Measurements from ENCODE around the gene GLI3.
A peak's percentile ranks its signal among the peaks of the same experiment; 100 is the strongest.

The GLI3 gene

DNA sequence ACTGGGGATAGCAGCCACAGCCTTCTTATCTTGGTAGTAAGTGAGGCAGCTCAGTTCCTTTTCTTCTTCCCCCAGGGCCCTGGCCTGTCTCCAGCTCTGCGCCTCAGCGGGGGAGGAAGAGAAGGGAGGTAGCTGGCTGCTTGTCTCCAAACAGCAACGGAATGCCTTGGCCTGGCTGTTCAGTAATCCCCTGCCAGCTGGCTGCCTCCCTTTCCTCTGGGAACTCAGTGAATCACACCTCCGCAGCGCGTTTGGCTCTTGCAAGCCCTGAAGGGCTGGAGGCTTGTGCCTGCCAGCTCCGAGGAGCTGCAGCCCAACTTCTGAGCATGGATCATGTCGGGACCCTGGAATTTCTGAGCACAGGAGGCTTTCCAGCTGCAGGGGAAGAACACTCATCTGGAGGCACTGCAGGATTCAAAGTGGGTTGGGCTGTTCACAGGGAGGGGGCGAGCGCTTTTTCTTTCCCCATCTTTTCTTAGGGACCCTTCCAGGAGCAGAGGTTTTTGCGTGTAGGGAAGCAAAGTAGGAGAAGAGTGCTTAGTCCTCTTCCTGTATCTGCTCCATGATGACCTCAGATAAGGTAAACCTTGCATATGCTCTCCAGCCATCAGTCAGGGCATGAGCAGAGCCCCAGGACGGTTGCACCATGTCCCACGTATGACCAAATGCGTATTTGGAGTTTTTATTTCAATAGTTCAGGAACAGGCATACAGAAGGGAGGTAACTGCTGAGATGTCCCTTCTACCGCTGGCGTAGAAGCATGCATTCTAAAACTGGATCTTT, 280.9 kb downstream of the GLI3 start:
- DNase-seq: no peak

DNA sequence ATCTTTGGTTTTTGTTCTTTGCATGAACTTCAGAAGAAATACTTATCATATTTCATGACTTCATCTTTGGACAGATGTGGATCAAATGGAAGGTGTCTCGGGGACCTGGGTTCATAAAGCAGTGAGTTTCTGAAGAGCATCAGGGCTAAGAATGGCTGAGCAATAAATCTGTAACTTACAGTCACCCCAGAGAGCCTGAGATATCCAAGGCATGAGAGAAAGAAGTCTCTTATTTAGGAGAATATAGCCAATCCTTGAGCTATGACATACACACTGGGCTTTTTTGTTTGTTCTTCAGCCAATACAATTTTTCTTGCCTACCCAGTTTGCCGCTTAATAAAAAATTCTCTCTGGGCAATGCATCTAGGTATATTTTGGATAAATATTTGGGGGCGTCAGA, 281.6 kb downstream of the GLI3 start:
- DNase-seq: no peak

DNA sequence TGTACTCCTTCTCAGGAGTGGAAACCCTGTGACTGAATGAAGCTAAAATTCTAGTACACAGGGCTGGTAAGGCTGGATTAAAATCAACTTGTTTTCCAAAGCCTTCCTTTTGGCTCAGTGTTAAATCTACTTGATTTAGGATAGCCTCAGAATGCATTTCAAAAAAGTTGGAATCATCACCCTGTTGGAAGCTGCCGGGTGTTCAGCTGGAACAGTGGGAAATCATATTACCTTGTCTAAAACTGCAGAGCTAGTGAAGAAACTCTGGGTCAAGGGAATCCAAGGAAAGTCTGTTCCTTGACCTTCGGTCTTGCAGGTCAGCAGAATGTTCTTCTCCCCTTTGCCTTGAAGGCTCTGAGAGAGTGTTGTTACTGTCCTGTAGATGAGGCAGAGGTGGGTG, 282.0 kb downstream of the GLI3 start:
- no peak for DNase-seq

DNA sequence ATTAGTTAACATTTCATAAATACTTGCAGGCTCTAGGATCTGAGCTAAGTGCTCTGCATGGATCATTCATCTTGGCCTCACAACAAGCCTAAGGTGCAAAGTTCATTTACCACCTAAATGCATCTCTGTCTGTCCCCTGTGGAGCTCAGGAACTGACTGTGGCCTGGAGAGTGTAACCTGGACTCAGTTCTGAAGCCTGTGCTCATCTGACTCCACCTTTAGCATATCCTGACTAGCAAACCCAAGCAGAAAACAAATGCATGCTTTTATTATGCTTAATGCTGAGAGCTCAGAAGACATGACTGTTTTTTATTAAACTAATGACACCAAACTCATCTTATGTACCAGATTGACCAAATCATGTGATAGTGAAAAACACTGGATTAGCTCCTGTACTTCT, 288.5 kb downstream of the GLI3 start:
- no peak for DNase-seq

DNA sequence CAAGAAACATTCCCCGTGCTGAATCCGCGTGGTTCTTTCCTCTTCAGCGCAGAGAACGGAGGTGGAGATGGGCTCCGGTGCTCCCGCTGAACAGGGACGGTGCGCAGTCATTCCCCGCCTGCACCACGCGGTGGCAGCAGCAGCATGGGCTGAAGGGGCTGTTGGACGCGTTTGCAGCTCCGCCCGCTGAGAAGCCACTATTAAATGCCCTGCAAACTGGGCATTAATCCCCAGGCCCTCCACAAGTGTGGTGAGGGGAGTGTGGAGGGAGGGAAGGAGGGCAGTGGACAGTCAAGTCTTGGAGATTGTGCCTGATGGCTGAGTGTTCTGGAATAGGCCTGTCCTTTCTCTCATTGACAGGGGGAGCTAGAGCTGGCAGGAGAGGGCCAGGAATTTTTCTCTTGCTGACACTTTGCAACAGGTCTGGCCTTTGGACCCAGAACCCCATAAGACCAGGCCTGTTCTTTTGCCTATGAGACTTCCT, 293.9 kb downstream of the GLI3 start:
- DNase-seq: peak; percentile 1

DNA sequence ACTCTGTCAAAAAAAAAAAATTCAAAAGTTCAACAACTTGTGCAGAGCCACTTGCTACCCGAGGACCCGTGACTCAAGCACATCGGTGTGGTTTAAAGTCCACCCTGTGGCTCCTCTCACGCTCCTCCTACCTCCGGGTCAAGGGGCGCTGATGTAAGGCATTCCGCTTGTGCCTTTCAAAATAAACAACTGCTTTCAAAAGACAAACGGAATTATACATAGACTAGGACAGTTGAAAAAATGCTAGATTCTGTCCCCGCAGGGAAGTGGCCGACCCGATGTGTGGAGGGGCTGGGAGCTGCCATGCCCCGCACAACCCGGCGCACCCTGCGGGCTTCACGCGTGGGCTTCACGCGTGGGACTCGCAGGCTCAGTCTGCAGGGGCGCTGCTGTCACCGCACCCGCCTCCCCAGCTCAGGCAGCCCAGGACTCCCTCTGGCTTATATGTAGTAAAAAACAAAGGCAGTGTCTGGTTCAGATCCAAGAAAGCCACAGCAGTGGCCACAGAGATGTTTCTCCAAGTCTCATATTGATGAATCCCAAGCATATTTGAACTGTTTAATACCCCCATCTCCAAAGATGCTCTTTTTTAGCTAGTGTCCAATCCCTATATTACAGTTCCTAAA, 294.4 kb downstream of the GLI3 start:
- no peak for DNase-seq

DNA sequence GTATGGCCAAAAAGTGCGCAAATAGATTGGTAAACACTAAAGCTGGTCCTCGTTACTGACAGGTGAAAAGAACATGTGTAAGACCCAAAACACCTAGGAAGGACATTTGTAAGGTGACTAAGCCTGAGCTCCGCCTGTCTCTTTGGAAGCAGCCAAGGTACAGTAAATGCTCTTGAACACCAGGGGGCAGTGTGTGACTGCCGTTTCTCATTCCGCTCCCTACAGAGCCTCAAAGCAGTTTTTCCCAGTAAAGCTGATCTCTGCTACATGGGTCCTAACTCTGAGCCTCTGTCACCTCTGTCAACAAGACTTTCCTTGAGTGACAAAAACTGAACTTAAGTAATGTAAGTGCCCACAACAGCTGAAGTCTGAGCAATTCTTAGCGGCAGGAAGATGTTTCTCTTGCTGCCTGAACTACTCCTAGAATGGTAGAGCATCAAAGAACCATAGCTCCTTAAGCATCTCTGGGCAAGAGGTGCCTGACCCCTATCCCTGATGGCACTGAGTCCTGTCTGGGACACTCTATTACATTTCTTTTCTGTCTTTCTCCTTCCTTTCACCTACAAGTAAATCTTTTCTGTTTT, 296.2 kb downstream of the GLI3 start:
- DNase-seq: peak; percentile 9

DNA sequence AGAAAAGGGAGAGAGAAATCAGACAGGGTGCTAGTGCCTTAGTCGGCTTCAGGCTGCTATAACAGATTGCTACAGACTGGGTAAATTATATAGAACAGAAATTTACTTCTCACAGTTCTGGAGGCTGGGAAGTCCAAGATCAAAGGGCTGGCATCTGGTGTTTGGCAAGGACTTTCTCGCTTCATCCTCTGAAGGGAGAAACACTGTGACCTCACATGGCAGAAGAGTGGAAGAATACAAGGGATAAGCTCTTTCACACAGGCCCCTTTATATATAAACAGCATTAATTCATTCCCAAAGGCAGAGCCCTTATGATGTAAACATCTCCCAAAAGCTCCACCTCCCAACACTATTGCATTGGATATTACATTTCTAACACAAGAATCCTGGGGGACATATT, 298.6 kb downstream of the GLI3 start:
- DNase-seq: no peak

DNA sequence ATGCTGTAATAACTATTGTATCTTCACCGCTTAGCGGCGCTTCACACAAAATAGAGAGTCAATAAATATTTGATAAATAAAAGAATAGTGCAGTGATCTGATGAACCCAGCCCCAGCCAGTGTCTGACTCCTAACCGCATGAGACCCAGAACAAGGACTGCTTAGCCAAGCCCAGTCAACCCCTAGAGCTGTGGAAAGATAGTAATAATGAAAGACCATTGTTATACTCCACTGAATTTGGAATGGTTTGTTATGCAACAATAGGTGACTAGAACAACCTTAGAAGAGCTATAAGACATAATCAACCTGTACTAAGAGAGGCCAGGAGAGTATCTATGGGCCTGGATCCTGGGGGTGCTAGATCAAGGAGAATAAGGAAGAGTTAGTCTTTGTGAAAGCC, 303.6 kb downstream of the GLI3 start:
- DNase-seq: no peak

DNA sequence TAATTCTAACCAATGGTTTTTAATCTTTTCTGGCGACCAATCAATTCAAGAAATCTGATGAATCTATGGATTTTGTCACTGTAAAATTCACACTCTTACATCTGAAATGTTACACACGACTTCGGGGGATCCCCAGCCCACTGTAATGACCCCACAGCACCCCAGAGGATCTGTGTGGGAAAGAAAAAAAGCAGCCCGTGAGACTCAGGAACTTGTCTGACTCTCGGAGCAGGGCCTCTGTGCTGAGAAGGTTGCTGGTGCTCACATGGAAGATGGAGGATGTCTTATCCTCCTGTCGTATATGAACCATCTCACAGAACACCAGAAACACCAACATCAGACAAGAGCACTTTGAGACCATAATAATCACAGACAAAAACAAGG, 305.8 kb downstream of the GLI3 start:
- DNase-seq: no peak

DNA sequence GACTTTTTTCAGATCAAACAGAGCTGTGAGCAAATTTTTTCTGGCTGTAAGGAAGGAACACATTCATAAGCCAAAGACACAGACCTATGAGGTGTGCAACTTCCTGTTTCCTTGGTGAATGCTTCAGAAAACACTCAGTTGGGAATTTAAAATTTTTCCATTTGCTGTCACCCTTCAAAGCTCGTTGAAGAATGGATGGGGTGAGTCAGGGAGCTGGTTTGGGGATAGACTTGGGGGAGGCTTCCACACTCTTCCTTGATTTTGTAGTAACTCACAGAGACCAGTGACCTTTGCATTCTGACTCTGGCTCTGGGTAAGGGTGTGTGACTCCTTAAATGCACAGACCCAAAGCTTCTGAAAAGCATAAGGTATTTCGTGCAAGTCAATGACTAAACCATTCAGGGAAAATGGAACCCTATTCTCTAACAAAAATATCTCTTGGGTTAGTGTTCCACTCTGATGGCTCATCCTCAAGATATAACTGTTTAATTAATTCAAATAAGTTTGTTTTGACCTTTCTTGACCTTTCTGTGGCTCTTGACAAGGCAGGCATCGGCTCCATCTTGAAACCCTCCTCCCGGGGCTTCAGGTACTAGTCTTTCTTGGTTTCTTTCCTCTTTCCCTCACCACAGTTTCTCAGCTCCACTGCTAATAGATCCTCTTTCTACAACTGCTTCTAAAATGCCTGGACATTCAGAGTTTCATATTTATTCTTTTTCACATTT, 306.3 kb downstream of the GLI3 start:
- no peak for DNase-seq

DNA sequence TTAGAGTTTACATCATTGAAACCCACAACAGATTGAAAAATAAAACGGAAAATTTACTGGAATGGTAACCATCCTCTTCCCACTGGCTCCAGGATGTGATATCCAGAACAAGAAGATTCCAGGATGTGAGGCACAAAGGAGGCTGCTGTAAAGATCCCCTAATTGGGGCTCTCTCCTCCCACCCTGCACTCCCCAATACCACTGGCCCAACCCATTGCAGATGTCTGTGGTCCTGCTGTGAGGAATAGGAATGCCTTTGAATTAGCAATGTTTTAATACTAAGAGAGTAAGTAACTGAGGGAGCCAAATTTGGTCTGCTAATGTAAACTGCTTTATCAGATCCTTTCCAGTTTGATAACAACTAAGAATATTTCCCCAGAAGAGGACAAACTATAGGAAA, 308.2 kb downstream of the GLI3 start:
- no peak for DNase-seq

DNA sequence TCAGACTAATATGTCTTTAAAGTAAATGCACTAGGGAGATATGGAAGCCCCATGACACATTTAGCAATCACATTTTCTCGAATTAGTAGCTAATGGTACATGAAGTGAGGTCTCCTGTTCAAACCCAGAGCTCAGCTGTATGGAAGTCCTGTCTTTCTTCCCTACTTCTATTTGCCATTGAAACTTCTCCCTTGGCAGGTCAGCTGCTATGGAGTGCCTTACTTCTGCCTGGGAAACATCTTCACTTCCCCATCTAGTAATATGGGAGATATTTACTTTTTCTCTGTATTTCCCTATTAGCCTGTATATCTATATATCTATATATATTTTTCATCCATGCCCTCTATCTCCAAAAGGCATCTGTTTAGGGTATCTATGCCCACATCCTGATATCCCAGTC, 308.8 kb downstream of the GLI3 start:
- DNase-seq: no peak

DNA sequence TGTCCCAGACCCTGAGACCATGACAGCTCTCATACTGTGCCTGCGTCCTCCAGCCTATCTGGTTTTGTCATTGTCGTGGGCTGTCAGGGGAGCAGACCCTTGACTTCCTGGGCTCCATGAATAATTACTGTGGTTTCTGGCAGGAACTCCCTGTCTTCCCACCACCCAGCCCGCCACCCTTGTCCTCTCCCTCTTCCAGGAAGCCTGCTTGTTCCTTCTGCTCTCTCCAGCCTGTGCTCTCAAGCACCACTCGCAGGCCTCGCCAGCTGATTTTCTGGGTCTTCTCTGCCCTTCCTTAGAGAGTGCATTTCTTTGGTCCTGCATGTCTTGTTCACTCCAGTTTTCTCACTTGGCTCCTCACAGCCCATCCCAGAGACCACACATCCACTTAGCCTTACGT, 309.6 kb downstream of the GLI3 start:
- no peak for DNase-seq

DNA sequence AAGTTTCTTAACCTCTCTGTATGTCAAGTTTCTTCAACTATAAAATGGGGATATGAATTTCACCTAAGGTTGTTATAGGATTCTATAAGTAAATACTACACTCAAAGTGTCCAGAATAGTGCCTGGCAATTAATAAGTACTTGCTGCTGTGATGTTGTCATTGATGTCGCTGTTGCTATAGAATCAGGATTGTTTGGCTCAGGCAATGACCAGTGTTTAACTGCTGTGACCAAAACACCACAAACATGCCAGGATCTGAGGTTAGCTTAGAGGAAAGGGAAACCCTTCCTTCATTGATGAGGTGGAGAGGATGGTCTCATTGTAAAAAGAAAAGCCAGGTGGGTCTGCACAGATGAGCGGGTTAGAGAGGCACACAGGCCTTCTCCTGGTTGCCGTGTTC, 311.1 kb downstream of the GLI3 start:
- no peak for DNase-seq

DNA sequence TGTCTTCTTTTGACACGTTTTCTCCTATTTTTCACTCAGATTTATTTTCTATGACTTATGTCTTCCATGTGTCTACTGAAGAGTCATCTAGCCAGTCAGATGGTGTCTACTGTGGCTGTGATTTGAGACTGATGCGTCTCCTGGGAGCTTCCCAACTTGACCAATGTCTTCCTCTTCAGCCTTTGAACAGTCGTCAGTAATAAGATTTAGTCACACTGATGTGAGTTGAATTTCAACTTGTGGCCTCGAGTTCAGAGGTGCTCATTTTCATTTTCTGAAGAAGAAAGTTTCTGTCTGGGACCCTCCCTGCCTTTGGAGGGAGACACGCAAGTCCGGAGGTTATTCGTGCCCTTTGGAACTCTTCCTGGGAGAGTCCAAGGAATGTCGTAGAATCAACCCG, 312.2 kb downstream of the GLI3 start:
- no peak for DNase-seq

DNA sequence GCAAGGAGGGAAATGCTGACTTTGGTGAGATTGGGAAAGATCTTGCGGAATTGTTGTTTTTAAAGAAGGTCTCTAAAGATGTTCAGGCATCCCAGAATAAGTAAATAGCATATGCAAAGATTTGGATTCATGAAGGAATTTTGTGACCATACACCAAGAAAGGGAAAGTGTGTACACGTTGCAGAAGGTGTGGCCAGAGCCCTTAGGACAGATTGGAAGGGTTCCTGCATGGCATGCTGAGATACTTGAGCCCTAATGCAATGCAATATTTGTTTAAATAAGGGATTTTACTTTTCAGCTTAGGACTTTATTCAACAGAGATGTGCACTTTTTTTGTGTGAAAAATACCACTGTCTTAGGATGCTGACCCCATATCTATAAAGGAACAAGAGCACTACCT, 314.6 kb downstream of the GLI3 start:
- DNase-seq: no peak

DNA sequence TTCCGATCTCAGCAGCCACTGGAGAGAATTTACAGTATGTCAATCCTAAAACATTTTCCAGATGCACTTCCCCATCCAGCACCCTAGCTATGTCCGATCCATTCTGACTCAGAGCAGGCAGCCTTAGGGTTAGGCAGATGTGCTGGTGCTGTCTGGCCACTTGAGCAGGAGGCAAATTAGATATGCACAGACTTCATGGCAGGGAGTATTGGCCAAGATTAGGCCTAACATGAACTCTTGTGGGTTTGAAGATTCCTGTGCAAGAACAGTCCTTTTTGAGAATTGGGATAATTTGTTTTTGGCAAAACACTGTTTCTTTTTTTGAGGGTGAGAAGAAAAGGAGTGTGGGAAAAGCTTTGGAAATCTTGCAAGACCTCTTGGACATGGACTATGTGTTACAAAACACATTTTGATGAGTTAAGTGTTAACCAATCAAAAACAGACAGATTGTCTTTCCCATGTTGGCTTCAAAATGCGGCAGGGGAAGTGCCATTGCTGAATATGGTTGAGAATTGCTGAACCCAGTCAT, 315.5 kb downstream of the GLI3 start:
- DNase-seq: no peak

DNA sequence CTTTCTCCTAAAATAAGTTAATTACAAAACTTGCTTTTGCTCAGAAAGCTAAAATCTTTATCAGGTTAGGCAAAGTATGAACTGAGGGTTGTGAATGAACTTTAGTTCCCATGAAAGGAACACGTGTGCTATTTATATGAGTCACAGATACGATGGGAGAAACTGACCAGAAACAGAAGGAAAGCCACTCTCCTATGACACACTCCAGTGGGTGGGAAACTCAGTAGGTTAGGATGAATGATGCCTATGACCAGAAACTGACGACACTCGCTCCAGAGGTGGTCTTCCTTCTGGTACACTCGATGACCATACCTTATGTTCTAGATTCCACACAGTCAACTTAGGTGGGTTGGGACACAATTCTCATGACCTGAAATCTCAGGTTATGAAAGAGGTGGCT, 318.4 kb downstream of the GLI3 start:
- no peak for DNase-seq

DNA sequence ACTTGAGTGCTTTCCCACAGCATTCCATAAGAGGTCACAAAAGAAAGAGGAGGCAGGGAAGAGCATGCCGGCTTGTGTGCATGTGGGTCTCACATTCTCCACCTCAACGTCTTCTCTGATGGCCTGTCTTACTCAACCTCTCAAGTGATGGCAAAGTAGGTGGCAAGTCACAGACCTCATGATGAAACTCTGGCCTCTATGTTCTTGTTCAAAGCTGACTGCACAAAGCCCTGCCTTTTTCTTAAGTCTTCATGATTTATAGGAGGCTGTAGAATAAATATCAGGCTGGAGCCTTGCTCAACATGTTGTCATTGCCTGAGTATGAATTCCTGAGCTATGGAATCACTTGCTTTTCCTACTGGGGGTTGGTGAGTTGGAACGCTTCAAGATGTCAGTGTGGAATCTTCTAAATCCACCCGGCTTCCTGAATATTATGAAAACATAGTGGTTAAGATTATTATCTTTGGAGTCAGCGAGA, 320.5 kb downstream of the GLI3 start:
- DNase-seq: no peak

DNA sequence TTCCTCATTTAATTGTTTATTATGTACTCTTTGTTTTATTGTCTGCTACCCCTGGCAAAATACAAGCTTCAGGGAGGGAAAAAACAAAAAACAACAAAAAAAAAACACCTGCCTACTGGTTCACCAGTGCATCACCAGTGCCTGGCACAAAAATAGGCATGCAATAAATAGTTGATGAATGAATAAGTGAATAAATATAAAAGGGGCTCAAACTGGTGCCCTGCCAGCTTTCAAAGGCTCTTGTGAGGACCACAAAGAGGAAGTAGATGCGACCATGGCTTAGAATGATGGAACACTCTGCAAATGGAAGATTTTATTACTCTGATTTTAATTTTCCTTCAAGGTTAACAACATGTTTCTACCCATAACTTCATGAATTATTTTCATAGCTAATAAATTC, 321.1 kb downstream of the GLI3 start:
- DNase-seq: no peak

DNA sequence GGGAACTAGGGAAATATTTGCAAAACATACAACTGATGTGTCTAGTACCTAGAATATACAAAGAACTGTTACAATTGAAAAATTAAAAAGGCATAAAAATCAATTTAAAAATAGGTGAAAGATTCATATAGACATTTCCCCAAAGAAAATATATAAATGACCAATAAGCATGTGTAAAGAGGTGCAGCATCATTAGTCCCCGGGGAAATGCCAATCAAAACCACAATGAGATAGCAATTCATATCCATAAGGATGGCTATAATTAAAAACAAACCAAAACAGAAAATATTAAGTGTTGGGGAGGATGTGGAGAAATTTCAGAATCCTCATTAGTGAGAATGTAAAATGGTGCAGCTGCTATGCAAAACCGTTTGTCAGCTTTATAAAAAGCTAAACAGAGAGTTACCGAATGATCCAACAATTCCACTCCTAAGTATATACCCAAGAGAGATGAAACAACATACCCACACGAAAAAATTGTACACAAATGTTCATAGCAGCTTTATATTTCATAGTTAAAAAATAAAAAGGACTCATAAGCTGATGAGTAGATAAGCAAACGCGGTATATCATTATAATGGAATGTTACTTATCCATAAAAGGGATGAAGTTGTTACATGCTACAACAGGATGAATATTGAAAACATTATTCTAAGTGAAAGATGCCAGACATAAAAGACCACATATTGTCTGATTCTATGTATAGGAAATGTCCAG, 324.0 kb downstream of the GLI3 start:
- no peak for DNase-seq

DNA sequence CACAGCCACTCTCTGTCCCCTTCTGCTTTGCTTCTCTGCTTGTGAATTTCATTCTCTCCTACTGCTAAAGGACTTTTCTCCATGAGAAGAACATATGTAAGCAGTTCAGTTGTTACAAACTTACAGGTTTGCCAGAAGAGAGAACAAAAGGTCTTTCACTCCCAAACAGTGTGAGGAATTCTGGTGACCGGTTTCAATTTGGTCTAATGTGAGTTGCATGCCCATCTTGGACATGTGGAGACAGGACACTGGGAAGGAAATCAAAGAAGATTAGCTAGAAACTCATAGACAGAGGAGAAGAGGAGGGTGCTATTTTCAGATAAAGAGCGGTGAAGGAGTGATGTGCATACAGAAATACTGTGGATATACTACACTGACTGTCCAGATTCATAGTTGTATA, 324.6 kb downstream of the GLI3 start:
- DNase-seq: no peak

All from NCI-H2227 treated with DMSO at 0.1 percent for 48 hours (cell line).